WTC11 (cell line): Measurements from ENCODE around the gene BCL11B. TPM values are rescaled to one million over a fixed set of nuclear protein-coding genes. Genes with fewer than 3 reads are reported as not detected.

Source experiments
- ATAC-seq: fragments of 200-7000 bp; cut with Tn5 transposase; 2 replicates; pipeline ENCODE4 v1.10.0; 2021; ENCODE audit warnings: mild to moderate bottlenecking, moderate library complexity
- CTCF ChIA-PET: fragments of 300-600 bp; sonication (Branson Sonifier 250); formaldehyde crosslinking; loops from one replicate; lab custom pipeline; 2021; ENCODE audit warnings: antibody characterized with exemption; lab: Charles Lee
- POLR2A ChIA-PET: fragments of 350-600 bp; sonication (Branson Sonifier 250); formaldehyde crosslinking; loops from one replicate; lab custom pipeline; 2021; ENCODE audit warnings: antibody characterized with exemption; lab: Charles Lee
- DNase-seq: peaks from one replicate; pipeline ENCODE4 v3.0.0; 2021; ENCODE audit warnings: low spot score
- H3K27ac Mint-ChIP-seq: 2 replicates; pipeline ENCODE4 v1.8.0; 2021; ENCODE audit warnings: mixed read lengths
- H3K27me3 Mint-ChIP-seq: 2 replicates; pipeline ENCODE4 v1.8.0; 2021; ENCODE audit warnings: low read depth, mild to moderate bottlenecking, moderate library complexity, mixed read lengths
- H3K36me3 Mint-ChIP-seq: 2 replicates; pipeline ENCODE4 v1.8.0; 2021; ENCODE audit warnings: mixed read lengths
- H3K4me1 Mint-ChIP-seq: 2 replicates; pipeline ENCODE4 v1.8.0; 2022; ENCODE audit warnings: mixed read lengths
- H3K4me3 Mint-ChIP-seq: 2 replicates; pipeline ENCODE4 v1.8.0; 2021; ENCODE audit warnings: mild to moderate bottlenecking, moderate library complexity, mixed read lengths
- H3K9me3 Mint-ChIP-seq: 2 replicates; pipeline ENCODE4 v1.8.0; 2021; ENCODE audit warnings: mixed read lengths
- CBFB ChIP-seq: sonication (generic); formaldehyde crosslinking; IDR thresholded peaks from 2 replicates; pipeline ENCODE4 v1.8.1; 2022; ENCODE audit warnings: mild to moderate bottlenecking, low read depth, missing genetic modification reagents
- GRHL2 ChIP-seq: fragments of 250-450 bp; sonication (Bioruptor Pico); IDR thresholded peaks from 2 replicates; pipeline ENCODE4 v1.8.0; 2022; ENCODE audit warnings: mild to moderate bottlenecking, moderate library complexity; ENCODE audit not compliant: insufficient replicate concordance, severe bottlenecking
- GTF2I ChIP-seq: fragments of 250-450 bp; sonication (Bioruptor Pico); conservative IDR thresholded peaks from 2 replicates; pipeline ENCODE4 v1.4.0; 2021; ENCODE audit warnings: mild to moderate bottlenecking
- HMGA2 ChIP-seq: fragments of 250-450 bp; sonication (Bioruptor Pico); IDR thresholded peaks from 2 replicates; pipeline ENCODE4 v1.4.0; 2021; ENCODE audit warnings: mild to moderate bottlenecking, moderate library complexity
- JUN ChIP-seq: sonication (generic); formaldehyde crosslinking; IDR thresholded peaks from 2 replicates; pipeline ENCODE4 v1.8.0; 2023; ENCODE audit warnings: mild to moderate bottlenecking, missing genetic modification reagents
- NFATC4 ChIP-seq: fragments of 250-450 bp; sonication (Bioruptor Pico); IDR thresholded peaks from 2 replicates; pipeline ENCODE4 v1.9.0; 2021; ENCODE audit warnings: mild to moderate bottlenecking
- NR2C2 ChIP-seq: sonication (generic); formaldehyde crosslinking; IDR thresholded peaks from 2 replicates; pipeline ENCODE4 v1.8.0; 2022; ENCODE audit warnings: mild to moderate bottlenecking, missing genetic modification reagents
- NR3C1 ChIP-seq: sonication (generic); formaldehyde crosslinking; conservative IDR thresholded peaks from 2 replicates; pipeline ENCODE4 v1.8.1; 2023; ENCODE audit warnings: low read depth, mild to moderate bottlenecking, missing genetic modification reagents
- PREB ChIP-seq: sonication (generic); formaldehyde crosslinking; IDR thresholded peaks from 2 replicates; pipeline ENCODE4 v1.8.1; 2022; ENCODE audit warnings: mild to moderate bottlenecking, missing genetic modification reagents, moderate library complexity, borderline replicate concordance
- RORB ChIP-seq: fragments of 250-450 bp; sonication (Bioruptor Pico); IDR thresholded peaks from 2 replicates; pipeline ENCODE4 v1.9.0; 2021; ENCODE audit warnings: mild to moderate bottlenecking
- SMAD3 ChIP-seq: sonication (generic); formaldehyde crosslinking; IDR thresholded peaks from 2 replicates; pipeline ENCODE4 v1.8.0; 2022; ENCODE audit warnings: missing genetic modification reagents, mild to moderate bottlenecking, borderline replicate concordance
- SMAD4 ChIP-seq: sonication (generic); formaldehyde crosslinking; IDR thresholded peaks from 2 replicates; pipeline ENCODE4 v1.8.0; 2022; ENCODE audit warnings: mild to moderate bottlenecking, missing genetic modification reagents
- SP1 ChIP-seq: sonication (generic); formaldehyde crosslinking; conservative IDR thresholded peaks from 2 replicates; pipeline ENCODE4 v1.8.1; 2022; ENCODE audit warnings: missing genetic modification reagents
- TCF7 ChIP-seq: sonication (generic); formaldehyde crosslinking; IDR thresholded peaks from 2 replicates; pipeline ENCODE4 v1.8.0; 2022; ENCODE audit warnings: mild to moderate bottlenecking, low read depth, missing genetic modification reagents, moderate library complexity
- TEAD4 ChIP-seq: sonication (generic); formaldehyde crosslinking; IDR thresholded peaks from 2 replicates; pipeline ENCODE4 v1.8.0; 2022; ENCODE audit warnings: mild to moderate bottlenecking, missing genetic modification reagents
- ZNF121 ChIP-seq: sonication (generic); formaldehyde crosslinking; IDR thresholded peaks from 2 replicates; pipeline ENCODE4 v1.8.0; 2023; ENCODE audit warnings: missing genetic modification reagents
- ZNF219 ChIP-seq: sonication (generic); formaldehyde crosslinking; IDR thresholded peaks from 2 replicates; pipeline ENCODE4 v1.8.0; 2023; ENCODE audit warnings: missing genetic modification reagents, mild to moderate bottlenecking, borderline replicate concordance
- ZNF423 ChIP-seq: fragments of 250-450 bp; sonication (Bioruptor Pico); IDR thresholded peaks from 2 replicates; pipeline ENCODE4 v2.1.2; 2022; ENCODE audit warnings: mild to moderate bottlenecking, moderate library complexity
- ZNF671 ChIP-seq: fragments of 250-450 bp; sonication (Bioruptor Pico); IDR thresholded peaks from 2 replicates; pipeline ENCODE4 v1.8.0; 2021; ENCODE audit warnings: mild to moderate bottlenecking
- total RNA-seq: library from RNA; stranded (reverse); gene quantifications from 3 replicates; pipeline ENCODE4 v1.2.3, GENCODE V29; 2021
- TF ChIP-seq, protein P1 (sequence below): fragments of 250-450 bp; sonication (Bioruptor Pico); IDR thresholded peaks from 2 replicates; pipeline ENCODE4 v1.9.0; 2021; ENCODE audit warnings: mild to moderate bottlenecking, borderline replicate concordance
- TF ChIP-seq, protein P2 (sequence below): sonication (generic); formaldehyde crosslinking; IDR thresholded peaks from 2 replicates; pipeline ENCODE4 v1.8.0; 2023; ENCODE audit warnings: mild to moderate bottlenecking, missing genetic modification reagents
- TF ChIP-seq, protein P3 (sequence below): sonication (generic); formaldehyde crosslinking; IDR thresholded peaks from 2 replicates; pipeline ENCODE4 v1.8.1; 2023; ENCODE audit warnings: mild to moderate bottlenecking, missing genetic modification reagents, borderline replicate concordance

The BCL11B gene
- total RNA-seq, 1 experiment from 2014 or later = 9.1 TPM

DNA sequence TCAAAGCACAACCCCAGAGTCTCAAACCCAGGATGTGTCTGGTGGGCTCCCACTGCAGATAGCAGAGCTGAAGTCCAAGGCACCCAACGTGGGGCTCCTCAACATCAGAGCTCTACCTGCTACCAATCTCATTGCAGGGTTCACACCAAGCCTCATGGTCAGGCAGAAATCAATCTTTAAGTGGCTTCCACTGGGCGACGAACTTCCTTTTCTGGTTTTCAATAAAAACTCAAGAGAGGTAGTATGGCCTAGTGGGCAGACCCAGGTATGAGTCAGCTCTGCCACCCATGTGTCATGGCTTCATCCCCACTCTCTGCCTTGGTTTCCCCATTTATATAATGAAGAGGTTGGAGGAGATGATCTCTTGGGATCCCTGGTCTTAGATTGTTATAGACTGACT is 47.0 kb downstream of the BCL11B start (continued):
- TF ChIP-seq, protein P1, sequence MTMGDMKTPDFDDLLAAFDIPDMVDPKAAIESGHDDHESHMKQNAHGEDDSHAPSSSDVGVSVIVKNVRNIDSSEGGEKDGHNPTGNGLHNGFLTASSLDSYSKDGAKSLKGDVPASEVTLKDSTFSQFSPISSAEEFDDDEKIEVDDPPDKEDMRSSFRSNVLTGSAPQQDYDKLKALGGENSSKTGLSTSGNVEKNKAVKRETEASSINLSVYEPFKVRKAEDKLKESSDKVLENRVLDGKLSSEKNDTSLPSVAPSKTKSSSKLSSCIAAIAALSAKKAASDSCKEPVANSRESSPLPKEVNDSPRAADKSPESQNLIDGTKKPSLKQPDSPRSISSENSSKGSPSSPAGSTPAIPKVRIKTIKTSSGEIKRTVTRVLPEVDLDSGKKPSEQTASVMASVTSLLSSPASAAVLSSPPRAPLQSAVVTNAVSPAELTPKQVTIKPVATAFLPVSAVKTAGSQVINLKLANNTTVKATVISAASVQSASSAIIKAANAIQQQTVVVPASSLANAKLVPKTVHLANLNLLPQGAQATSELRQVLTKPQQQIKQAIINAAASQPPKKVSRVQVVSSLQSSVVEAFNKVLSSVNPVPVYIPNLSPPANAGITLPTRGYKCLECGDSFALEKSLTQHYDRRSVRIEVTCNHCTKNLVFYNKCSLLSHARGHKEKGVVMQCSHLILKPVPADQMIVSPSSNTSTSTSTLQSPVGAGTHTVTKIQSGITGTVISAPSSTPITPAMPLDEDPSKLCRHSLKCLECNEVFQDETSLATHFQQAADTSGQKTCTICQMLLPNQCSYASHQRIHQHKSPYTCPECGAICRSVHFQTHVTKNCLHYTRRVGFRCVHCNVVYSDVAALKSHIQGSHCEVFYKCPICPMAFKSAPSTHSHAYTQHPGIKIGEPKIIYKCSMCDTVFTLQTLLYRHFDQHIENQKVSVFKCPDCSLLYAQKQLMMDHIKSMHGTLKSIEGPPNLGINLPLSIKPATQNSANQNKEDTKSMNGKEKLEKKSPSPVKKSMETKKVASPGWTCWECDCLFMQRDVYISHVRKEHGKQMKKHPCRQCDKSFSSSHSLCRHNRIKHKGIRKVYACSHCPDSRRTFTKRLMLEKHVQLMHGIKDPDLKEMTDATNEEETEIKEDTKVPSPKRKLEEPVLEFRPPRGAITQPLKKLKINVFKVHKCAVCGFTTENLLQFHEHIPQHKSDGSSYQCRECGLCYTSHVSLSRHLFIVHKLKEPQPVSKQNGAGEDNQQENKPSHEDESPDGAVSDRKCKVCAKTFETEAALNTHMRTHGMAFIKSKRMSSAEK (CRISPR knock-in tag) = no peak
- TF ChIP-seq, protein P2, sequence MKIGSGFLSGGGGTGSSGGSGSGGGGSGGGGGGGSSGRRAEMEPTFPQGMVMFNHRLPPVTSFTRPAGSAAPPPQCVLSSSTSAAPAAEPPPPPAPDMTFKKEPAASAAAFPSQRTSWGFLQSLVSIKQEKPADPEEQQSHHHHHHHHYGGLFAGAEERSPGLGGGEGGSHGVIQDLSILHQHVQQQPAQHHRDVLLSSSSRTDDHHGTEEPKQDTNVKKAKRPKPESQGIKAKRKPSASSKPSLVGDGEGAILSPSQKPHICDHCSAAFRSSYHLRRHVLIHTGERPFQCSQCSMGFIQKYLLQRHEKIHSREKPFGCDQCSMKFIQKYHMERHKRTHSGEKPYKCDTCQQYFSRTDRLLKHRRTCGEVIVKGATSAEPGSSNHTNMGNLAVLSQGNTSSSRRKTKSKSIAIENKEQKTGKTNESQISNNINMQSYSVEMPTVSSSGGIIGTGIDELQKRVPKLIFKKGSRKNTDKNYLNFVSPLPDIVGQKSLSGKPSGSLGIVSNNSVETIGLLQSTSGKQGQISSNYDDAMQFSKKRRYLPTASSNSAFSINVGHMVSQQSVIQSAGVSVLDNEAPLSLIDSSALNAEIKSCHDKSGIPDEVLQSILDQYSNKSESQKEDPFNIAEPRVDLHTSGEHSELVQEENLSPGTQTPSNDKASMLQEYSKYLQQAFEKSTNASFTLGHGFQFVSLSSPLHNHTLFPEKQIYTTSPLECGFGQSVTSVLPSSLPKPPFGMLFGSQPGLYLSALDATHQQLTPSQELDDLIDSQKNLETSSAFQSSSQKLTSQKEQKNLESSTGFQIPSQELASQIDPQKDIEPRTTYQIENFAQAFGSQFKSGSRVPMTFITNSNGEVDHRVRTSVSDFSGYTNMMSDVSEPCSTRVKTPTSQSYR (CRISPR knock-in tag) = no peak
- TF ChIP-seq NR2C2 (CRISPR knock-in tag) (no peak), RORB (CRISPR knock-in tag) (no peak), ZNF219 (CRISPR knock-in tag) (no peak)
- TF ChIP-seq, all 79 proteins: peak for 0

DNA sequence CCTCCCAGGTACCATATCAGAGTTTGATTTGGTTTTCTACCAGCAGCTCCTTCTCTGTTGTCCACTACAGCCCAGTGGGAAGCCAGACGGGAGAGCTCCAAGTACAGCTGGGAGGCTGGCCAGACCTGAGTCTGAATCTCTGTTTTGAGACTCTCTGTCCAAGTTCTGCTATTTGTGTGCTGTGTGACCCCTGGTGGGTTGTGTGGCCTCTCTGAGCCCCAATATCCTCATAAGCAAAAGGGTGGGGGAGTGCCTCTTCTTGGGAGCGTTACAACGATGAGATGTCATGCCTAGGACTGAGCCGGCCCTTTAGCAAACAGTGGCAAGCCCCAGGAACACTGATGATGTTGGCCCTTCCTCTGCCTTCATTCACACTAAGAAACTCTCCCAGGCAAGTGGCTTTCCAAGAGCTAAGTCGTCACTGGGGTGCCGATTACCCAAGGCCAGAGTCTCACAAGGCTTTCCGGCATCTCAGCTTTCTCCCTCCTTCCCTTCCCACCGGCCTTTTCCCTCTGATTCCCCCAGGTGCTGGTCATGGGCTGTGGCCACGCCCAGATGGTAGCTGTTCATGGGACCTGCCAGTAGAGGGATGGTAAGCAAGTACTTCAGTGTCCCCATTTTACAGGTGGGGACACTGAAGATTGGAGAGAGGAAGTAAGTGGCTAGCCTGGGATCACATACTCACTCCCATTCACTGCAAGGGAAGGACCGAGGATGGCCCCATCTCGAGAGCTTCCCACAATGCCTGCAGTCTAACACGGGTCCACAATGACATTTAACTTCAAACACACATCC is 47.7 kb downstream of the BCL11B start:
- peaks cover 7% of the 10 kb centered on the region; the same call in 1 of the 2 replicates for H3K36me3 Mint-ChIP-seq
- ATAC-seq = peak; percentile 92
- TF ChIP-seq CBFB = no peak
- no peak for TF ChIP-seq SMAD4 (CRISPR knock-in tag)
- no peak for TF ChIP-seq GRHL2 (CRISPR knock-in tag)
- TF ChIP-seq ZNF423 (CRISPR knock-in tag) = no peak
- no peak for TF ChIP-seq SP1 (CRISPR knock-in tag)
- no peak for TF ChIP-seq ZNF121
- TF ChIP-seq GTF2I = peak; percentile 63
- no peak for TF ChIP-seq PREB (CRISPR knock-in tag)
- TF ChIP-seq, all 79 proteins: peak for 1
- POLR2A ChIA-PET = interaction anchor here (1.2 to 1.9 kb wide), 2 partner anchors 9 to 30 kb away, joined by 3 to 5 read pairs; no protein-coding TSS in a partner anchor
- peak overlapping the region; percentile 84; the same call in 1 of the 2 replicates for H3K27ac Mint-ChIP-seq
- H3K27me3 Mint-ChIP-seq = no peaks in the 10 kb centered on the region
- CTCF ChIA-PET = interaction anchor here (0.6 to 2.6 kb wide), 18 partner anchors 8 to 170 kb away, joined by 3 to 10 read pairs (median 4); no protein-coding TSS in a partner anchor
- H3K4me3 Mint-ChIP-seq = no peak overlapping the region
- H3K9me3 Mint-ChIP-seq = no peaks in the 10 kb centered on the region
- peak; percentile 68 for DNase-seq
- peaks cover 40% of the 10 kb centered on the region for H3K4me1 Mint-ChIP-seq

- H3K4me3 Mint-ChIP-seq = no peak overlapping the region
- no peak for TF ChIP-seq SMAD3 (CRISPR knock-in tag)
- no peak for TF ChIP-seq NFATC4 (CRISPR knock-in tag)
- no peak for TF ChIP-seq TEAD4 (CRISPR knock-in tag)
- TF ChIP-seq ZNF423 (CRISPR knock-in tag) = no peak
- TF ChIP-seq, protein P3, sequence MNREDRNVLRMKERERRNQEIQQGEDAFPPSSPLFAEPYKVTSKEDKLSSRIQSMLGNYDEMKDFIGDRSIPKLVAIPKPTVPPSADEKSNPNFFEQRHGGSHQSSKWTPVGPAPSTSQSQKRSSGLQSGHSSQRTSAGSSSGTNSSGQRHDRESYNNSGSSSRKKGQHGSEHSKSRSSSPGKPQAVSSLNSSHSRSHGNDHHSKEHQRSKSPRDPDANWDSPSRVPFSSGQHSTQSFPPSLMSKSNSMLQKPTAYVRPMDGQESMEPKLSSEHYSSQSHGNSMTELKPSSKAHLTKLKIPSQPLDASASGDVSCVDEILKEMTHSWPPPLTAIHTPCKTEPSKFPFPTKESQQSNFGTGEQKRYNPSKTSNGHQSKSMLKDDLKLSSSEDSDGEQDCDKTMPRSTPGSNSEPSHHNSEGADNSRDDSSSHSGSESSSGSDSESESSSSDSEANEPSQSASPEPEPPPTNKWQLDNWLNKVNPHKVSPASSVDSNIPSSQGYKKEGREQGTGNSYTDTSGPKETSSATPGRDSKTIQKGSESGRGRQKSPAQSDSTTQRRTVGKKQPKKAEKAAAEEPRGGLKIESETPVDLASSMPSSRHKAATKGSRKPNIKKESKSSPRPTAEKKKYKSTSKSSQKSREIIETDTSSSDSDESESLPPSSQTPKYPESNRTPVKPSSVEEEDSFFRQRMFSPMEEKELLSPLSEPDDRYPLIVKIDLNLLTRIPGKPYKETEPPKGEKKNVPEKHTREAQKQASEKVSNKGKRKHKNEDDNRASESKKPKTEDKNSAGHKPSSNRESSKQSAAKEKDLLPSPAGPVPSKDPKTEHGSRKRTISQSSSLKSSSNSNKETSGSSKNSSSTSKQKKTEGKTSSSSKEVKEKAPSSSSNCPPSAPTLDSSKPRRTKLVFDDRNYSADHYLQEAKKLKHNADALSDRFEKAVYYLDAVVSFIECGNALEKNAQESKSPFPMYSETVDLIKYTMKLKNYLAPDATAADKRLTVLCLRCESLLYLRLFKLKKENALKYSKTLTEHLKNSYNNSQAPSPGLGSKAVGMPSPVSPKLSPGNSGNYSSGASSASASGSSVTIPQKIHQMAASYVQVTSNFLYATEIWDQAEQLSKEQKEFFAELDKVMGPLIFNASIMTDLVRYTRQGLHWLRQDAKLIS = no peak
- no peak for TF ChIP-seq ZNF671 (CRISPR knock-in tag)
- TF ChIP-seq JUN = no peak
- no peak for TF ChIP-seq TCF7 (CRISPR knock-in tag)
- TF ChIP-seq NR3C1 (CRISPR knock-in tag) = no peak
- TF ChIP-seq HMGA2 = no peak
- peaks cover 45% of the 10 kb centered on the region for H3K4me1 Mint-ChIP-seq
- H3K9me3 Mint-ChIP-seq = no peaks in the 10 kb centered on the region
- CTCF ChIA-PET = interaction anchor here (1.5 kb wide), 1 partner anchor 15 kb away, joined by 3 read pairs; no protein-coding TSS in a partner anchor
- no peak for DNase-seq
- no peaks in the 10 kb centered on the region for H3K27me3 Mint-ChIP-seq
- H3K36me3 Mint-ChIP-seq = 0 out of 2 replicates have a peak, but pooled peaks cover 2% of the 10 kb centered on the region
- H3K27ac Mint-ChIP-seq = no peak overlapping the region
- ATAC-seq = no peak
- POLR2A ChIA-PET = no interaction called here
These were observed 50.6 kb downstream of the BCL11B start for GRCh38 chr14:99221445-99221844.
